HG03280 (cell line): ENCODE results near the gene ZNF385B.

Source experiments
- ATAC-seq: cut with Tn5 transposase; IDR thresholded peaks from one replicate; pipeline ENCODE4 v1.9.1; 2021; ENCODE audit warnings: mild to moderate bottlenecking, moderate library complexity; ENCODE audit not compliant: unreplicated experiment

Gene ZNF385B

GRCh38 chr2:179857236-179857635 lies 4.2 kb downstream of the ZNF385B start:
- no peak for ATAC-seq

DNA sequence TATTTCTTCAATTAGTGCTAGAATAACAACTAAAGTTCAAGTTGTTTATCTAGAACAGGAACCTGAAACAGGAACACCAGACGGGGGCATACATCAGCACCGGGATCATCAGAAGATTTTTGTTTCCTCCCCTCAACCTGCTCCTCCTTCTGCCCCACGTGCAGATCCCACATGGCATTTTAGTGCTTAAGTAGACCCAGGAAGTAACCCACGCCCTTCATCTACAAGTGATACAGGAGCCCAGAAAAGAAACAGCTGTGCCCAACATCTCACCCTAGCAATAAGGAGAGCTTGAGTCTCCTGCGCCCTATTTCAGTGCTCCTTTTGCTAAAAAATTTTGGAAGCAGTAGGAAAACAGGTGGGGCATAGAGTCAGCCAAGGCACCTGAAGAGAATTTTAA lies 5.2 kb downstream of the ZNF385B start:
- ATAC-seq, result no peak

- no peak for ATAC-seq
Measured at GRCh38 chr2:179855673-179856072, 5.7 kb downstream of the ZNF385B start.

DNA sequence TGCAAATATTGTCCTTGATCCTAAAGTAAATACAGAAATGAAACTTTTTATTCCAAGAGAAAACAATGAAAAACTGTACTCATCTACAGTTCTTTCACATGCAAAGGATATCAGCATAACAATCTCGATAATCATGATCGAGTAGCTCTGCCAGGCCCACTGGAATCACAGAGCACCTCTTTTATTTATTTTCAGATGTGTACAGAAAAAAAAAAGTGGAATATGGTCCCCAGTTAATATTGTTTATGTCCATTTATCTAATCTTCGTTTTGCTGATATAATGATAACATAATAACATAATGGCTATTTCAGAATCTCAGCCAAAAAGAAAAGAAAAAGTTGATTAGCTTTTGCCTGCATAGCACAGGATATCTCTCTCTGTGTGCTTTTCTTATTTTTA lies 6.5 kb downstream of the ZNF385B start:
- ATAC-seq, result no peak

DNA sequence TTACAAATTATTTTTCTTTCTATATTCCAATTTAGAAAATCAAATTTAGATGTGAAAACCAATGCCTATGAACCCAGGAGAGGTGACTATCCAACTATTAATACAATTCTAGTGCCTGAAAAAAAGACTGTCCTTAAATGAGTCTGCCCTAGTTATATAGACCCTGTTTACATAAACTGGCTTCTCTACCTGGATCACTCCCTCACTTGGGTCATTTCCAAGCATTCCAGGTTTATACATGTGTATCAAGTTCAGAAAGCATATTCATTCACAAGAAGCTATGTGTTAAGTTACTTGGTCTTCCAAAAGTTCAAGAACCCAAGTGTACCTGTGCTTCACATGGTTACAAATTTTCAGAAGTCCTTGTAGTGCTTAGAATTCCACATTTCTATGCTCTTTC lies 8.3 kb downstream of the ZNF385B start:
- ATAC-seq, result no peak

DNA sequence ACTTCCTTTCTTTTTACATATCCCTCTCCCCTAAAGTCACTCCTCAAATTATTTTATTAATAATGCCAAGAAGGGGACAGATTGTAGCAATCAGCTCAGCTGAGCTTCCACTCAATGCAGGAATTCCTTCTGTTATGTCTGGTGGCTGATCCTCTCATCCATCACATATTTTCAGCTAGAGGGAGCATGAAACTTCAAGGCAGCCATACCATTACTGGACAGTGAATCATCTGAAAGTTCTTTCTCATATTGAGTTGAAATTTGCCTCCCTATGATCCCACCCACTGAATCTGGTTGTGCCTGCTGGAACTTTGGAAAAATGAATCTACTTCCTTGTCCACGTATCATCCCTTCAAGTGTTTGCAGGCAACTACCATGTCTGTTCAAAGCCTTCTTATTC lies 11.2 kb downstream of the ZNF385B start:
- no peak for ATAC-seq

GRCh38 chr2:179849719-179850118 lies 11.7 kb downstream of the ZNF385B start:
- no peak for ATAC-seq

- no peak for ATAC-seq
Measured at GRCh38 chr2:179843541-179843940, 17.9 kb downstream of the ZNF385B start.

DNA sequence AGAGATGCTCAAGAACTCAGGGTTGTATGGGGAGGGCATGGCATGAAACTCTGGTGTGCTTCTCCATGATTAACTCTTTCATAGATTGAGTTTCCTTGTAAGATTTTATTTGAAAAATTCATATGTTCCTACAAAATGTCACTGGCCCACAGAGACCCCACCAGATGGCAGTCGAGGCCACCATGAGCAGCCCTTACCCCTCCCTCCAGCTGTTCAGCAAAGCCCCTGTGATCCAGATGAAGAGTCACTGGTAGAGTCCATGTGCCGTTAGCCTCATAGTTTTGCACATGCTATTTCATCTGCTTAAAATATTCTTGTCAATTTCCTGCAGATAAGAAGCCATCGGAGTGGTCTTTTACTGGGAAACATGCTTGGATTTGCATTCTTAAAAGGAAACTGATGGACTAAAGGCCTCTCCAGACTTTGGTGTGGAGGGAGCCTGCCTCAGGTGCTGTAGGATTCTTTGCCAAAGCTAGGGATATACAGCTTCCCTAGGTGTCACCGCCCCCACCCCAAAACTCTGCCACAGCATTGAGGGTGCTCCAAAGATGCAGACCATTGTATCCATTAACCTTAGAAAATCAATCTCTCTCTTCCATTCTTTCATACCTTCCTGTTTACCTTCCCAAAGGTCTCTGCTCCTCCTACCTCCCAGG lies 18.8 kb downstream of the ZNF385B start:
- ATAC-seq, result no peak

- no peak for ATAC-seq
Measured at GRCh38 chr2:179840840-179841239, 20.6 kb downstream of the ZNF385B start.

DNA sequence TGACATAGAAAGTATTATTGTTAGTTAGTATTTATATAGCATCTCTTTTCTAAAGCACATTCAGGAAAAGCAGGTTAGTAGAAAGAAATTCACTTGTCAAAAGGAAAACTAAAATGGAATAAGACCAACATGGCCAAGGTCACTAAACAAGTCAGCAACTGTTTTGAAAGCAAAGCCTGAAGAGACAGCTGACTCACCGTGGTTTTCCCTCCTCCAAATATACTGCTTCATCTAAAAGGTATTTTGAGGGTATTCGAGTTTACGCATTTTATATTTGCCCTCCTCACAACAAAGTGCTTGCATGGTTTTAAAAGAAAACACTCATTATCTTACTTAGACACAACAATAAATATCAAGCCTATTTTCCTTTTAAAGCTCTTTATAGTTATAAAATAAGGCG lies 24.0 kb downstream of the ZNF385B start:
- no peak for ATAC-seq

- no peak for ATAC-seq
Measured at GRCh38 chr2:179830043-179830787, 31.2 kb downstream of the ZNF385B start.

DNA sequence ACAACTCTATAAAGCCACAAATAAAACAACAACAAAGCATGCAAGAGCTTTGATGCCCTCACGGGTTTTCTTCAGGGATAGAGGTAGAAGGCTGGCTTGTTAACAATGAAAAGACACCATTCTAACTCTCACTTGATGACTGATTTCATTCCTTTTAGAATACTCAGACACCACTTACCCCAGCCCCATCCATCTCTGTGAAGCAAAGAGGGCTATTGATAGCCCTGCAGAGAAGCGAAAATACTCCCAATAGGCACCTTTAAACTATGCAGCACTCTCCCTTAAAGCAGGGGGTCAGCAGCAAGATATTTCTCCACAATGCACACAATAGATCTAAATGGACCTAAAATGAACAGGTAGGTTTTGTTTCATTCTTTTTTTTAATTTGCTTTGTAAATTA lies 35.1 kb downstream of the ZNF385B start:
- no peak for ATAC-seq

- ATAC-seq, result no peak
Measured at GRCh38 chr2:179825494-179825893, 35.9 kb downstream of the ZNF385B start.

DNA sequence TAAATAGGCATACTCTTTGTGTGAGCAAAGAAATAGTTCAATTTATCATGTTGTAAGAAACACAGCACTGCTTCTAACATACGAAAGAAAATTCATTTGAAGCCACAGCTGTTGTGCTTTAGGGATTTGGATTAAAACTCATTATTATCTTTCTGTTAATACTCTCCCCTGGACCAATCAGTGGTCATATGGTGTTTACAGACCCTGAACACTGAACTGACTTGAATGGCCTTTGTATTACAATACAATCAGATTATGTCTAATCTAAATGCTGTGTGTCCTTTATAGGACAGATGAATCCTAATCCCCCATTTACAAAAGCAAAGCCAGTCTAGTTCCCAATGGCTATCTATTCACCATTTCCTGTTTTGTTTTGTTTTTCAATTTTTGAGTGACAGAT lies 36.5 kb downstream of the ZNF385B start:
- ATAC-seq, result no peak

GRCh38 chr2:179822540-179822939 lies 38.9 kb downstream of the ZNF385B start:
- ATAC-seq, result no peak

DNA sequence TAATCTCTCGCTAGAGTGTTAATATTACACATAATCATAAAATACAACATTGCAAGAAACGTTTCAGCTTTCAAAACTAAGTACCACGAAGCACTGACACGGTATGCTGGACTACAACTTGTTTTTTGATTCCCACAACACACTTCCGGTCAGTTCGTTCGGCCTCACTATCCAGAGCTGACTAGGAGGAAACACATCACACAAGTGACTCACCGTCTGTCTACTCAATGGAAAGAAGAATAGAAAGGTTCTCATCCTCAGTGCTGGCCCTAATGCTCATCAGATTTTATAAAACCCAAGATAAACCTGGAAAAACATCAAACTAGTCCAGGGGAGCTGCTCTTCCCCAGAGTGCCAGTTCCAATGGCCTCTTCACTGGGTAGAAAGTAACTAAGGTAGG lies 42.9 kb downstream of the ZNF385B start:
- ATAC-seq, result no peak

DNA sequence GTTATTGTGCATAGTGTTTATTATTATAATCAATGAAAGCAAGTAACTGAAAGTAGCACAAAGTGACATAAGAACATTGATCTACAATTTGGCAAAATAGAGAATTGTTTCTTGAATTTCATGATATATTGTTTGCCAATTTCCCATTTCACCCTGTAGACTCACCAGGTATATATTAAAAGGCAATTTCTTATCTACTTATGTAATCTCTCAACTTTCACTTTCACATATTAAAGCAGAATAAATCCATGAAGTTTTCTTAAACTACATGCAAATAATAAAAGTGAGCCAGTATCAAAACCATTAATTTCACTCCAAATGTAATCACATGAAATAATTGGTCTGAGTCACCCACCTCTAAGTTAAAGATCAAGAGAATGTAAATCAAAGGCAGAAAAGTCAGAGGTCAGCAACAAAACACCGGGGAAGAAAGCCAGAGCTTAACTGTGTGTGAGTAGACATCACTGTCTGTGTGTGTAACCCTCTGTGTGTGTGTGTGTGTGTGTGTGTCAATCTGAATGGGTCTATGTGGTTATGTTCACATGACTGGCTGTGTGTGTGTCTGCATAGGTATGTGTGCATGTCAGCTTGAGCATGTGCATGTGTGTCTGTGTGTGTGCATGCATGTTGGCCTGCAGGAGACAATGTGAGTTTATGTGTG lies 44.1 kb downstream of the ZNF385B start:
- ATAC-seq, result no peak

DNA sequence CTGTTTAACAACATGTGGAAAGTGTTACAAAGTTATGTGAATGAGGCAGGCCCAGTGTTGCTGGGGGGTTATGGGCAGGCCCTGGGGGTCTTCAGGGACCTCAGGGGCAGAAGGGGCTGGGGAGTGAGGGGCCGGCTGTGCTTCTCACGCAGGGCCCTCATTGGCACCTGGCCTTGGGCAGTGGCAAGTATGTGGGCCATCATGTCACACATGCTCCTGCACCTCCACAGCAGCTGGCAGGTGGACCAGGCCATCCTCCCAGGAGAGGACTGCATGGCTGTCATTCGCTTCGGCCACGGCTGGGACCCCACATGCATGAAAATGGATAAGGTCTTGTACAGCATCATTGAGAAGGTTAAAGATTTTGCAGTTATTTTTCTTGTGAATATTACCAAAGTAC lies 47.4 kb downstream of the ZNF385B start:
- ATAC-seq, result no peak

DNA sequence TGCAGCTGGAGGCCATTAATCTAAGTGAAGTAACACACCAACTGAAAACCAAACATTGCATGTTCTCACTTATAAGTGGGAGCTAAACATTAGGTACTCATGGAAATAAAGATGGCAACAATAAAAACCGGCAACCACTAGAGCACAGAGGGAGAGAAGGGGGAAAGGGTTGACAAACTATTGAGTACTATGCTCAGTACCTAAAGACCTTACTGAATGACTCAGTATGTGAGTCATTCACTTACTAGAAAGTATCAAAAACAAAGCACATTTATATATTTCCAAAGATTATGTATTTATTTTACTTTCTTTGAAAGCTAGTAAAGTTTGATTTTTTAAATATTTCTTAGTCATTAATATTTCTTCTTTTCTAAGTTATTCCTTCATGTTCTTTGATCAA lies 48.9 kb downstream of the ZNF385B start:
- no peak for ATAC-seq

DNA sequence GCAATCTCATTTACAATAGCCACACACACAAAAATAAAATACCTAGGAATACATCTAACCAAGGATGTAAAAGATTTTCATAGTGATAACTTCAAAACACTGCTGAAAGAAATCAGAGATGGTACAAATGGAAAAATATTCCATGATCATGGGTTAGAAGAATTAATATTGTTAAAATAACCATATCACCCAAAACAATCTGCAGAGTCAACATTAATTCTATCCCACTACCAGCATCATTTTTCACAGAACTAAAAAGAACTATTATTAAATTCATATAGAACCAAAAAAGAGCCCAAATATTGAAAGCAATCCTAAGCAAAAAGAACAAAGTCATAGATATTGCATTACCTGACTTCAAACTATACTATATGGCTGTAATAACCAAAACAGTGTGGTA lies 50.4 kb downstream of the ZNF385B start:
- no peak for ATAC-seq

GRCh38 chr2:179809606-179810005 lies 51.8 kb downstream of the ZNF385B start:
- ATAC-seq, result no peak
